Uterus (tissue), 2 donors: ENCODE data around the gene EMP2.

Source experiments
- POLR2A ChIP-seq, 2 donors: fragments of 450-650 bp; IDR thresholded peaks; one replicate each; pipeline ENCODE4 v1.6.1; 2016; ENCODE audit warnings: antibody characterized with exemption in 2 of 2, mild to moderate bottlenecking in 1 of 2, moderate library complexity in 1 of 2
- TF ChIP-seq, protein P1 (sequence below), 4 experiments: fragments of 200-600 bp in 2 of 4; fragments of 450-650 bp in 2 of 4; sonication (generic) in 2 of 4; IDR thresholded peaks; one replicate each; pipeline ENCODE4 v1.5.1; 2016 to 2019; ENCODE audit warnings: antibody characterized with exemption in 4 of 4, mild to moderate bottlenecking in 2 of 4, moderate library complexity in 1 of 4

DNA sequence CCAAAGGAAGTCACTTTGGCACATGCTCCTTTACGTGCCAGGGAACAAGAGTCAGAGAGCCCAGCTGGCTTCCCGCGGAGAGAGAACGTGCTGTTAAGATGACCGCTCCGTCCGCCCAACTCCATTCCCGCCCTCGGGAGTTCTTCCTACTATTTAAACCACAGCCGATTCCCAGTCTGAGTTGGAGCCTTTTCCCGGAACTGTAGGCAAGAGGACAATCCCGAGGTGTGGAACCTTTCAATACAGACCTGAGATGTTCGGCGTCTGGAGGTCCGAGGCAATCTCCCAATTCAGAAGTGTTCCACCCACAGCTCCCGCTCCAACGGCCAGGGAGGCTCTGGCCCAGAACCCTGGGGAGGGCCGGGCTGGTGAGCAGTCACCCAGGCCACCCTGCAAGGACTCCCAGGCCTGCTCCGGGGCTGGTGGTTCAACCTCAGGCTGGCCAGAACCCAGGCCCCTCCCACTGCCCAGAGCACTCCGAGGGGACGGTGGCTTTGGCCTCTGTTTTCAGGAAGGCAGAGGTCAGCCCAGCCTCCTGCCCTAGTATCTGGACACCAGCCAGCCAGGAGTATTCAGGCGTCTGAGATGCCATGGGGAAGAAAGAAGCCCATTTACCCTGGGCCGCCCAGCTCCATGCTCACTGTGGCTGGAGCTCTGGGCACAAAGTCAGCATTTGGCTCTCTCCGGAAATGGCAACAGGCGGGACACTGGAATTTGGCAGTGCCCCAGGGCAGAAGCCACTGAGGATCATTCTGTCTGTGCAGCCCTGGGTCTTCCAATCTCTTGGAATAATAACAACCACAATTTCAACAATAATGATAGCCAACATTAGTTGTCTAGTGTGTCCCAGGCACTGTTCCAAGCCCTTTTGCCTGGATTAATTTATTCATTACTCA, 21.4 kb downstream of the EMP2 start:
- TF ChIP-seq, protein P1, sequence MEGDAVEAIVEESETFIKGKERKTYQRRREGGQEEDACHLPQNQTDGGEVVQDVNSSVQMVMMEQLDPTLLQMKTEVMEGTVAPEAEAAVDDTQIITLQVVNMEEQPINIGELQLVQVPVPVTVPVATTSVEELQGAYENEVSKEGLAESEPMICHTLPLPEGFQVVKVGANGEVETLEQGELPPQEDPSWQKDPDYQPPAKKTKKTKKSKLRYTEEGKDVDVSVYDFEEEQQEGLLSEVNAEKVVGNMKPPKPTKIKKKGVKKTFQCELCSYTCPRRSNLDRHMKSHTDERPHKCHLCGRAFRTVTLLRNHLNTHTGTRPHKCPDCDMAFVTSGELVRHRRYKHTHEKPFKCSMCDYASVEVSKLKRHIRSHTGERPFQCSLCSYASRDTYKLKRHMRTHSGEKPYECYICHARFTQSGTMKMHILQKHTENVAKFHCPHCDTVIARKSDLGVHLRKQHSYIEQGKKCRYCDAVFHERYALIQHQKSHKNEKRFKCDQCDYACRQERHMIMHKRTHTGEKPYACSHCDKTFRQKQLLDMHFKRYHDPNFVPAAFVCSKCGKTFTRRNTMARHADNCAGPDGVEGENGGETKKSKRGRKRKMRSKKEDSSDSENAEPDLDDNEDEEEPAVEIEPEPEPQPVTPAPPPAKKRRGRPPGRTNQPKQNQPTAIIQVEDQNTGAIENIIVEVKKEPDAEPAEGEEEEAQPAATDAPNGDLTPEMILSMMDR (IDR thresholded peaks at IDR 0.05) = no peak
- no peak for TF ChIP-seq POLR2A (IDR thresholded peaks at IDR 0.05)
